ENCODE measurements around the gene WIF1. TPM values are rescaled to one million over a fixed set of nuclear protein-coding genes. Genes with fewer than 3 reads are reported as not detected.

The WIF1 gene
- total and polyA plus RNA-seq, 10 of the 15 experiments (the other 5 are each of a cell fraction or from before 2014, with no cell fraction given): 0.04 to 0.05 (median 0.05) TPM; not detected in 7

DNA sequence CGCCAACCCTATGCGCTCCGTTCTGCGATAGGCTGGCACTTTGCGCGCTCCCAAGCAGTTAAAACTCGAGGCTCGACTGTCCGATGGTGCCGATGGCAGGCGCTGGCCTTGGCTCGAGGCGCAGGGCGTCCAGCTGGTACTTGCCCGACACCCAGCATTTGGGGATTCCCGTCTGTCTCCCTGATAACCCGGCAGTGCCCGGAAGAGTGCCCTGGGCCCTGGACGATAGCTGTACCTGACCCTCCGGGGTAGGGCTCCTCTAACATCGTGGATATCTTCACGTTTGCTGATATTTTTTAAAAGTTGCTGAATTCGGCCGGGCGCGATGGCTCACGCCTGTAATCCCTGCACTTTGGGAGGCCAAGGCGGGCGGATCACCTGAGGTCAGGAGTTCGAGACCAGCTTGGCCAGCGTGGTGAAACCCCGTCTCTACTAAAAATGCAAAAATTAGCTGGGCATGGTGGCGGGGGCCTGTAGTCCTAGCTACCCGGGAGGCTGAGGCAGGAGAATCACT lies 908 bp upstream of the WIF1 start:
- H4K20me1 ChIP-seq (ENCODE audit: control insufficient read depth, insufficient read depth): no peaks in the 10 kb centered on the region
- intact Hi-C loops (cut with micrococcal nuclease; ENCODE audit: unreplicated experiment): loop anchor here (2.0 kb wide), 2 partner anchors 111 to 231 kb away; no protein-coding TSS in a partner anchor
- H2AFZ ChIP-seq (ENCODE audit: control insufficient read depth, low read depth, low read length): no peak overlapping the region
- no peak overlapping the region for H3K4me3 ChIP-seq
- DNase-seq (ENCODE audit: low read depth, low spot score) (no peak), FAIRE-seq (no peak), ATAC-seq (no peak)
- H3K9me3 ChIP-seq (replicated peaks; ENCODE audit: control insufficient read depth, insufficient read depth, low read length): no peaks in the 10 kb centered on the region
- POLR2A ChIA-PET: interaction anchor here (0.6 kb wide), 1 partner anchor 587 kb away, joined by 3 read pairs; no protein-coding TSS in a partner anchor
- no peak overlapping the region for H3K27ac ChIP-seq (ENCODE audit: control insufficient read depth, insufficient read depth)
- in situ Hi-C loops (cut with MboI): loop anchor here (5.0 kb wide), 1 partner anchor 325 kb away; no protein-coding TSS in a partner anchor
- no peak overlapping the region for H3K9ac ChIP-seq (ENCODE audit: control insufficient read depth, insufficient read depth, low read length)
- peaks cover 2 to 5% of the 10 kb centered on the region in 2 experiments; a peak in 3 of 4 replicates for H3K27me3 ChIP-seq (replicated peaks in 1 of 2; ENCODE audit: control insufficient read depth in 2 of 2, insufficient read depth in 2 of 2, low read length in 1 of 2)
- CTCF ChIA-PET: interaction anchor here (0.6 to 3.1 kb wide), 9 partner anchors 13 to 326 kb away, joined by 3 to 38 read pairs (median 8); no protein-coding TSS in a partner anchor
- RAD21 ChIA-PET (ENCODE audit: unreplicated experiment): interaction anchor here (1.1 to 2.7 kb wide), 5 partner anchors 15 to 325 kb away, joined by 3 to 14 read pairs (median 11); partner anchors contain the start of gene LEMD3
- no peak overlapping the region for H3K4me2 ChIP-seq (ENCODE audit: control insufficient read depth, insufficient read depth)
- SMC1A ChIA-PET (ENCODE audit: uncharacterized antibody, unreplicated experiment): interaction anchor here (1.2 to 6.5 kb wide), 8 partner anchors 10 to 325 kb away, joined by 3 to 57 read pairs (median 13); no protein-coding TSS in a partner anchor
- WGBS (ENCODE audit: insufficient coverage, insufficient replicate concordance, low lambda C conversion rate, missing lambda C conversion rate): 86% methylated on average over 34 of the region's 34 CpGs
- H3K79me2 ChIP-seq (ENCODE audit: control insufficient read depth, insufficient read depth, low read length): no peaks in the 10 kb centered on the region
- no peaks in the 10 kb centered on the region for H3K36me3 ChIP-seq (ENCODE audit: control insufficient read depth in 2 of 2, insufficient read depth in 2 of 2, low read length in 1 of 2)
- TF ChIP-seq SMAD1 (IDR thresholded peaks at IDR 0.05; ENCODE audit: low read depth, partially characterized antibody) (no peak), TAF1 (IDR thresholded peaks at IDR 0.05; ENCODE audit: borderline replicate concordance, low read depth, low read length) (no peak), RELB (IDR thresholded peaks at IDR 0.05; ENCODE audit: low read depth) (no peak), RFX5 (IDR thresholded peaks at IDR 0.05; ENCODE audit: low read depth, low read length) (no peak), ZNF217 (IDR thresholded peaks at IDR 0.05) (no peak), PRDM15 (CRISPR knock-in tag; IDR thresholded peaks at IDR 0.05) (no peak)
- no peaks in the 10 kb centered on the region; the same call in 1 of the 2 replicates for H3K4me1 ChIP-seq (ENCODE audit: control insufficient read depth, insufficient read depth, low read length)
- BruUV-seq (replicated peaks): no TSS peak
